HepG2 (cell line): Measurements from ENCODE around the gene CRKL. TPM values are rescaled to one million over a fixed set of nuclear protein-coding genes. Genes with fewer than 3 reads are reported as not detected.

Experiments
- BORCS8-MEF2B ChIP-seq: sonication (generic); formaldehyde crosslinking; IDR thresholded peaks from 2 replicates; pipeline ENCODE4 v1.8.0; 2022; ENCODE audit warnings: mild to moderate bottlenecking, missing genetic modification reagents
- CCDC6 ChIP-seq: sonication (generic); formaldehyde crosslinking; IDR thresholded peaks from 2 replicates; pipeline ENCODE4 v1.8.1; 2022; ENCODE audit warnings: mild to moderate bottlenecking, missing genetic modification reagents, moderate library complexity
- GMEB2 ChIP-seq: IDR thresholded peaks from 2 replicates; pipeline ENCODE4 v1.6.1; 2016; ENCODE audit warnings: missing biosample characterization, missing genetic modification reagents, low read depth
- HNF1B ChIP-seq: sonication (generic); formaldehyde crosslinking; IDR thresholded peaks from 2 replicates; pipeline ENCODE4 v1.5.1; 2020; ENCODE audit warnings: mild to moderate bottlenecking, moderate library complexity, missing genetic modification reagents
- HOXA5 ChIP-seq: sonication (generic); formaldehyde crosslinking; IDR thresholded peaks from 2 replicates; pipeline ENCODE4 v1.4.0; 2020; ENCODE audit warnings: missing genetic modification reagents
- LBX2 ChIP-seq: sonication (generic); formaldehyde crosslinking; IDR thresholded peaks from 2 replicates; pipeline ENCODE4 v1.5.0; 2020; ENCODE audit warnings: missing genetic modification reagents, mild to moderate bottlenecking, borderline replicate concordance
- MBD4 ChIP-seq: IDR thresholded peaks from 2 replicates; pipeline ENCODE4 v1.6.1; 2012; ENCODE audit warnings: low read length, inconsistent platforms, borderline replicate concordance
- MYNN ChIP-seq: sonication (generic); formaldehyde crosslinking; IDR thresholded peaks from 2 replicates; pipeline ENCODE4 v1.4.0; 2020; ENCODE audit warnings: mild to moderate bottlenecking, low read depth, missing genetic modification reagents
- NFKB2 ChIP-seq: sonication (generic); formaldehyde crosslinking; IDR thresholded peaks from 2 replicates; pipeline ENCODE4 v1.4.0; 2020; ENCODE audit warnings: missing genetic modification reagents, borderline replicate concordance
- NONO ChIP-seq, 2 experiments: fragments of 450-650 bp in 1 of 2; sonication (generic) in 1 of 2; formaldehyde crosslinking in 1 of 2; IDR thresholded peaks in 1 of 2; conservative IDR thresholded peaks in 1 of 2; 2 replicates each; pipeline versions ENCODE4 v1.6.1 to v1.8.0; 2017 to 2022; ENCODE audit warnings: mild to moderate bottlenecking in 1 of 2, missing genetic modification reagents in 1 of 2, moderate library complexity in 1 of 2
- USF2 ChIP-seq, 2 experiments: sonication (generic) in 1 of 2; formaldehyde crosslinking in 1 of 2; IDR thresholded peaks; 2 replicates each; pipeline versions ENCODE4 v1.5.1 to v1.6.1; 2011 to 2020; ENCODE audit warnings: borderline replicate concordance in 1 of 2, low read depth in 1 of 2, low read length in 1 of 2, mild to moderate bottlenecking in 1 of 2, missing genetic modification reagents in 1 of 2, moderate library complexity in 1 of 2
- ZEB1 ChIP-seq: IDR thresholded peaks from 2 replicates; pipeline ENCODE4 v1.6.1; 2012; ENCODE audit warnings: mild to moderate bottlenecking, low read depth, inconsistent platforms; ENCODE audit not compliant: insufficient replicate concordance
- ZNF235 ChIP-seq: sonication (generic); formaldehyde crosslinking; IDR thresholded peaks from 2 replicates; pipeline ENCODE4 v1.8.1; 2023; ENCODE audit warnings: mild to moderate bottlenecking, missing genetic modification reagents, borderline replicate concordance
- ZNF34 ChIP-seq: sonication (generic); formaldehyde crosslinking; IDR thresholded peaks from 2 replicates; pipeline ENCODE4 v1.4.0; 2020; ENCODE audit warnings: mild to moderate bottlenecking, missing genetic modification reagents, borderline replicate concordance
- ZNF772 ChIP-seq: sonication (generic); formaldehyde crosslinking; IDR thresholded peaks from 2 replicates; pipeline ENCODE4 v1.5.0; 2020; ENCODE audit warnings: mild to moderate bottlenecking, missing genetic modification reagents
- polyA plus RNA-seq, 8 experiments: library from polyadenylated mRNA; depleted of rRNA in 3 of 8; stranded (reverse) in 7 of 8; unstranded in 1 of 8; fragments of >200 nt; fragmentation: Illumina TruSeq in 4 of 8; extraction: Trizol in 4 of 8; gene quantifications; 2 replicates each; pipeline versions ENCODE4 v1.2.1 to v1.2.3, GENCODE V29; 2011 to 2016; ENCODE audit warnings: low read depth in 4 of 8, missing spikeins in 1 of 8, mixed read lengths in 1 of 8; ENCODE audit not compliant: insufficient read depth in 1 of 8
- total RNA-seq, 5 experiments: library from RNA; depleted of rRNA; stranded (reverse); fragments of >200 nt; fragmentation: Illumina TruSeq; extraction: Trizol; gene quantifications; 2 replicates each; pipeline ENCODE4 v1.2.3, GENCODE V29; 2016; ENCODE audit warnings: low read depth in 1 of 5
- TF ChIP-seq, protein P1 (sequence below): sonication (generic); formaldehyde crosslinking; conservative IDR thresholded peaks from 2 replicates; pipeline ENCODE4 v1.4.0; 2020; ENCODE audit warnings: missing genetic modification reagents
- TF ChIP-seq, protein P2 (sequence below): sonication (generic); formaldehyde crosslinking; IDR thresholded peaks from 2 replicates; pipeline ENCODE4 v1.8.0; 2022; ENCODE audit warnings: missing genetic modification reagents, mild to moderate bottlenecking, borderline replicate concordance

The CRKL gene
- total and polyA plus RNA-seq, 2 of the 13 experiments (the other 11 are each of a cell fraction or from before 2014, with no cell fraction given) = 37.4 to 60.6 TPM

DNA sequence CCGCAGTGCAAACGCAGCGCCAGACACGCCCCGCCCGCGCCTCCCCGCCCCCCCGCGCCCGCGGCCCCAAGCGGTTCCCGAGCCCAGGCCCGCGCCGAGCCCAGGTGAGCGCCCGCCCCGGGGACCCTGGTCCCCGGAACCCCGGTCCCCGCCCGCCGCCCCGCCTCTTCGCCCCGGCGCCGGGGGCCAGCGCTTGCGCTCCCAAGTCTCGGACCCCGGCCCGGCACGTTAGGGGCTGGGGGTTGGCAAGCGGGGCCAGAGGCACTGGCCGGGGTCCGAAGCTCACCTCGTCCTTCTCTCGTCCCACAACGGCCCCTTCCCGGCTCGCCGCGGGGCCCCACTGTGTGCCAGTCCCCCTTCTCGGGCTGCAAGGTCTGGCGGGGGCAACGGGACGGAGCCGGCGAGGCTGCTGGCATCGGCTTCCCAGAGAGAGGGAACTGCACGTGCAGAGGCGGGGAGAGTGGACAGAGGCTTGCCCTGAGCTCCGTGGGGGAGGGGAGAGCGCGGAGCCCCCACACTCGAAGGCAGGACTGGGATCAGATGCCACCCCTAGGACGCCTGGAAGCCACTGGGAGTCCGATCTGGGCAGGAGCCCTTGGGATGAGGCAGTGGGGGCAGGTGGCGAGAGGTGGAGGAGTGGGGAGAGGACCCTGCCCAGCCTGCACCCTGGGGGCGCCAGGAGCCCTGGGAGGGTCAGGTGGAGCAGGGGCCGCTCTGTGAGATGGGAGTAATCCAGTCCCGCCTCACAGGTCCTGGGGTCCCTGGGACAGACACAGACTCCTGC lies 48.1 kb downstream of the CRKL start (continued):
- TF ChIP-seq ZNF34 (CRISPR knock-in tag) (0 out of 2 replicates have a peak, but pooled peaks have one; percentile 40), GMEB2 (CRISPR knock-in tag) (no peak), USF2 (IDR thresholded peaks at IDR 0.05; ENCODE audit: low read depth, low read length) (no peak), USF2 (CRISPR knock-in tag; IDR thresholded peaks at IDR 0.05; ENCODE audit: borderline replicate concordance) (no peak), MYNN (CRISPR knock-in tag) (no peak), BORCS8-MEF2B (CRISPR knock-in tag) (peak; percentile 65; the same call in 1 of the 2 replicates), ZEB1 (peak; percentile 50), MBD4 (no peak), ZNF235 (CRISPR knock-in tag) (no peak), ZNF772 (0 out of 2 replicates have a peak, but pooled peaks have one; percentile 17), HNF1B (CRISPR knock-in tag) (peak; percentile 55; the same call in 1 of the 2 replicates), CCDC6 (0 out of 2 replicates have a peak, but pooled peaks have one; percentile 17), LBX2 (CRISPR knock-in tag) (no peak), HOXA5 (CRISPR knock-in tag) (no peak), NONO (IDR thresholded peaks at IDR 0.05) (no peak), NONO (CRISPR knock-in tag; conservative IDR thresholded peaks at IDR 0.05) (0 out of 2 replicates have a peak, but pooled peaks have one; percentile 51), NFKB2 (CRISPR knock-in tag) (peak; percentile 31; the same call in 1 of the 2 replicates)
- TF ChIP-seq, protein P1, sequence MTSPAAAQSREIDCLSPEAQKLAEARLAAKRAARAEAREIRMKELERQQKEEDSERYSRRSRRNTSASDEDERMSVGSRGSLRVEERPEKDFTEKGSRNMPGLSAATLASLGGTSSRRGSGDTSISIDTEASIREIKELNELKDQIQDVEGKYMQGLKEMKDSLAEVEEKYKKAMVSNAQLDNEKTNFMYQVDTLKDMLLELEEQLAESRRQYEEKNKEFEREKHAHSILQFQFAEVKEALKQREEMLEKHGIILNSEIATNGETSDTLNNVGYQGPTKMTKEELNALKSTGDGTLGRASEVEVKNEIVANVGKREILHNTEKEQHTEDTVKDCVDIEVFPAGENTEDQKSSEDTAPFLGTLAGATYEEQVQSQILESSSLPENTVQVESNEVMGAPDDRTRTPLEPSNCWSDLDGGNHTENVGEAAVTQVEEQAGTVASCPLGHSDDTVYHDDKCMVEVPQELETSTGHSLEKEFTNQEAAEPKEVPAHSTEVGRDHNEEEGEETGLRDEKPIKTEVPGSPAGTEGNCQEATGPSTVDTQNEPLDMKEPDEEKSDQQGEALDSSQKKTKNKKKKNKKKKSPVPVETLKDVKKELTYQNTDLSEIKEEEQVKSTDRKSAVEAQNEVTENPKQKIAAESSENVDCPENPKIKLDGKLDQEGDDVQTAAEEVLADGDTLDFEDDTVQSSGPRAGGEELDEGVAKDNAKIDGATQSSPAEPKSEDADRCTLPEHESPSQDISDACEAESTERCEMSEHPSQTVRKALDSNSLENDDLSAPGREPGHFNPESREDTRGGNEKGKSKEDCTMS (CRISPR knock-in tag) = no peak
- TF ChIP-seq, protein P2, sequence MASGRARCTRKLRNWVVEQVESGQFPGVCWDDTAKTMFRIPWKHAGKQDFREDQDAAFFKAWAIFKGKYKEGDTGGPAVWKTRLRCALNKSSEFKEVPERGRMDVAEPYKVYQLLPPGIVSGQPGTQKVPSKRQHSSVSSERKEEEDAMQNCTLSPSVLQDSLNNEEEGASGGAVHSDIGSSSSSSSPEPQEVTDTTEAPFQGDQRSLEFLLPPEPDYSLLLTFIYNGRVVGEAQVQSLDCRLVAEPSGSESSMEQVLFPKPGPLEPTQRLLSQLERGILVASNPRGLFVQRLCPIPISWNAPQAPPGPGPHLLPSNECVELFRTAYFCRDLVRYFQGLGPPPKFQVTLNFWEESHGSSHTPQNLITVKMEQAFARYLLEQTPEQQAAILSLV (CRISPR knock-in tag) = no peak
